NCI-H345 treated with DMSO at 0.1 percent for 48 hours (cell line): Measurements from ENCODE around the gene ADGRD1.
"Not testable (repeated sequence)": the region's sequence is repeated elsewhere in the genome, so short reads cannot be mapped to it uniquely, and the experiment has no call there.

ENCODE experiments used
- DNase-seq: peaks from one replicate; lab custom pipeline; 2025; ENCODE audit not compliant: unreplicated experiment; lab: John Stamatoyannopoulos, UW

Gene ADGRD1

GRCh38 chr12:130937063-130937462 is 16.6 kb upstream of the ADGRD1 start:
- no peak for DNase-seq

GRCh38 chr12:130937546-130937945 is 16.2 kb upstream of the ADGRD1 start:
- not testable (repeated sequence) for DNase-seq

- DNase-seq = no peak
Measured at GRCh38 chr12:130938186-130938585, 15.5 kb upstream of the ADGRD1 start.

- no peak for DNase-seq
Measured at GRCh38 chr12:130944878-130945277, 8.8 kb upstream of the ADGRD1 start.

- no peak for DNase-seq
Measured at GRCh38 chr12:130945786-130946492, 7.8 kb upstream of the ADGRD1 start.

- no peak for DNase-seq
Measured at GRCh38 chr12:130947028-130947613, 6.6 kb upstream of the ADGRD1 start.

GRCh38 chr12:130948136-130948535 is 5.6 kb upstream of the ADGRD1 start:
- DNase-seq = no peak

GRCh38 chr12:130948751-130949150 is 5.0 kb upstream of the ADGRD1 start:
- no peak for DNase-seq

GRCh38 chr12:130949806-130950205 is 3.9 kb upstream of the ADGRD1 start:
- no peak for DNase-seq

GRCh38 chr12:130951636-130952035 is 2.1 kb upstream of the ADGRD1 start:
- no peak for DNase-seq

- DNase-seq = no peak
Measured at GRCh38 chr12:130952171-130952954, 1.3 kb upstream of the ADGRD1 start.

- DNase-seq = no peak
Measured at GRCh38 chr12:130954544-130954831, 781 bp downstream of the ADGRD1 start.

GRCh38 chr12:130955238-130955816 is 1.6 kb downstream of the ADGRD1 start:
- no peak for DNase-seq

- no peak for DNase-seq
Measured at GRCh38 chr12:130956009-130956408, 2.3 kb downstream of the ADGRD1 start.

GRCh38 chr12:130956456-130957303 is 3.0 kb downstream of the ADGRD1 start:
- DNase-seq = no peak

GRCh38 chr12:130957304-130957621 is 3.6 kb downstream of the ADGRD1 start:
- no peak for DNase-seq

- no peak for DNase-seq
Measured at GRCh38 chr12:130958557-130959140, 4.9 kb downstream of the ADGRD1 start.

- no peak for DNase-seq
Measured at GRCh38 chr12:130959632-130960031, 5.9 kb downstream of the ADGRD1 start.

GRCh38 chr12:130960058-130960457 is 6.4 kb downstream of the ADGRD1 start:
- DNase-seq = no peak

GRCh38 chr12:130960787-130961186 is 7.1 kb downstream of the ADGRD1 start:
- no peak for DNase-seq

- no peak for DNase-seq
Measured at GRCh38 chr12:130961921-130962451, 8.3 kb downstream of the ADGRD1 start.
